K562 (cell line): ENCODE measurements around the gene ABCC1. TPM values are rescaled to one million over a fixed set of nuclear protein-coding genes. Genes with fewer than 3 reads are reported as not detected.

ENCODE experiments used
- ATAC-seq: fragments of 200-7000 bp; cut with Tn5 transposase; 3 replicates; pipeline ENCODE4 v1.9.1; 2020; ENCODE audit warnings: moderate library complexity
- BruUV-seq: library from RNA; stranded (reverse); fragments of 400-500 nt; replicated peaks from 2 replicates; lab custom pipeline; 2021; lab: Mats Ljungman, UMichigan
- CTCF ChIA-PET: fragments of 300-600 bp; formaldehyde crosslinking; extraction: SDS; loops from one replicate; lab custom pipeline; 2021; ENCODE audit warnings: low intra/inter-chr PET ratio; lab: Yijun Ruan, JAX
- POLR2A ChIA-PET: fragments of 300-600, 350-650 bp; sonication (Branson Sonifier 250); formaldehyde crosslinking; extraction: SDS; loops from one replicate; lab custom pipeline; 2021; ENCODE audit warnings: antibody characterized with exemption, inconsistent platforms; lab: Yijun Ruan, JAX
- DNase-seq, 4 experiments: peaks; one replicate each; pipeline versions ENCODE4 v3.0.0 to v3.0.0-alpha.2; 2011 to 2018; ENCODE audit warnings: low spot score in 3 of 4, mixed read lengths in 3 of 4; ENCODE audit errors: extremely low read depth in 1 of 4
- FAIRE-seq: peaks from 2 replicates; lab custom pipeline; 2011; peaks lifted over from hg19 to GRCh38; lab: Jason Lieb, UNC
- H2AFZ ChIP-seq: 2 replicates; pipeline ENCODE4 v1.6.0; 2011; ENCODE audit warnings: low read depth, low read length, control low read depth, inconsistent platforms
- H3K27ac ChIP-seq: fragments of 200-600 bp; 3 replicates; pipeline ENCODE4 v1.8.0; 2011; ENCODE audit warnings: low read depth, mild to moderate bottlenecking, control low read depth, inconsistent platforms, low read length, moderate library complexity, mixed read lengths; ENCODE audit errors: extremely low read depth
- H3K27me3 ChIP-seq, 2 experiments: fragments of 300-600 bp in 1 of 2; 2 replicates in 1 of 2; 3 replicates in 1 of 2; pipeline versions ENCODE4 v1.6.0 to v1.8.0; 2011; ENCODE audit warnings: inconsistent platforms in 2 of 2, low read length in 2 of 2, mild to moderate bottlenecking in 1 of 2, mixed read lengths in 1 of 2, moderate library complexity in 1 of 2; ENCODE audit not compliant: control insufficient read depth in 2 of 2, insufficient read depth in 2 of 2
- H3K36me3 ChIP-seq: fragments of 300-600 bp; 3 replicates; pipeline ENCODE4 v1.8.0; 2011; ENCODE audit warnings: mild to moderate bottlenecking, low read length, inconsistent platforms; ENCODE audit not compliant: control insufficient read depth, insufficient read depth
- H3K4me1 ChIP-seq, 2 experiments: fragments of 200-600 bp in 1 of 2; replicated peaks in 1 of 2; 2 replicates in 1 of 2; 3 replicates in 1 of 2; pipeline versions ENCODE4 v1.5.1 to v1.8.0; 2011; ENCODE audit warnings: inconsistent platforms in 2 of 2, low read length in 2 of 2, mild to moderate bottlenecking in 1 of 2, mixed read lengths in 1 of 2, moderate library complexity in 1 of 2; ENCODE audit not compliant: control insufficient read depth in 2 of 2, insufficient read depth in 2 of 2
- H3K4me2 ChIP-seq: 2 replicates; pipeline ENCODE4 v1.6.1; 2011; ENCODE audit warnings: low read length, control low read depth, inconsistent platforms, mixed read lengths; ENCODE audit not compliant: insufficient read depth
- H3K4me3 ChIP-seq: fragments of 200-600 bp; sonication (generic), shearing (Covaris generic); 2 replicates; pipeline ENCODE4 v1.5.1; 2016; ENCODE audit warnings: control low read depth, inconsistent platforms
- H3K79me2 ChIP-seq: fragments of 200-600 bp; 3 replicates; pipeline ENCODE4 v1.8.0; 2011; ENCODE audit warnings: low read length, inconsistent platforms; ENCODE audit not compliant: control insufficient read depth, insufficient read depth
- H3K9ac ChIP-seq, 2 experiments: 2 replicates each; pipeline versions ENCODE4 v1.6.0 to v1.6.1; 2011; ENCODE audit warnings: low read depth in 2 of 2, low read length in 2 of 2, control low read depth in 1 of 2, inconsistent platforms in 1 of 2, mild to moderate bottlenecking in 1 of 2, mixed read lengths in 1 of 2; ENCODE audit not compliant: insufficient read depth in 1 of 2
- H3K9me1 ChIP-seq: one replicate; pipeline ENCODE4 v1.6.0; 2011; ENCODE audit warnings: inconsistent platforms, mild to moderate bottlenecking, low read length, moderate library complexity; ENCODE audit not compliant: control insufficient read depth, insufficient read depth
- H3K9me3 ChIP-seq: replicated peaks from 2 replicates; pipeline ENCODE4 v1.5.1; 2011; ENCODE audit warnings: low read depth, low read length, inconsistent platforms; ENCODE audit not compliant: control insufficient read depth, insufficient read depth
- H4K20me1 ChIP-seq: replicated peaks from 2 replicates; pipeline ENCODE4 v1.6.1; 2011; ENCODE audit warnings: low read length, inconsistent platforms, mixed read lengths; ENCODE audit not compliant: control insufficient read depth, insufficient read depth
- CCAR2 ChIP-seq: fragments of 200-400 bp; formaldehyde crosslinking; IDR thresholded peaks from 2 replicates; pipeline ENCODE4 v1.6.1; 2017; ENCODE audit warnings: mild to moderate bottlenecking, low read depth, low read length
- GATAD2B ChIP-seq: fragments of 450-650 bp; IDR thresholded peaks from 2 replicates; pipeline ENCODE4 v1.6.1; 2017; ENCODE audit warnings: mild to moderate bottlenecking, borderline replicate concordance
- HNRNPLL ChIP-seq: fragments of 200-400 bp; formaldehyde crosslinking; IDR thresholded peaks from 2 replicates; pipeline ENCODE4 v1.6.1; 2017; ENCODE audit warnings: low read length, low read depth, mild to moderate bottlenecking; ENCODE audit not compliant: poor library complexity, severe bottlenecking
- KDM5B ChIP-seq: fragments of 200-600 bp; sonication (generic); IDR thresholded peaks from 2 replicates; pipeline ENCODE4 v1.6.1; 2012; ENCODE audit warnings: low read depth, mild to moderate bottlenecking, moderate library complexity, low read length, control low read depth, inconsistent platforms; ENCODE audit not compliant: insufficient replicate concordance
- MTA3 ChIP-seq: fragments of 450-650 bp; formaldehyde crosslinking; IDR thresholded peaks from 2 replicates; pipeline ENCODE4 v1.6.1; 2017; ENCODE audit warnings: mild to moderate bottlenecking, borderline replicate concordance
- NCOA2 ChIP-seq, 2 experiments: fragments of 450-650 bp; IDR thresholded peaks; 2 replicates each; pipeline ENCODE4 v1.6.1; 2018; ENCODE audit warnings: mild to moderate bottlenecking in 2 of 2, moderate library complexity in 1 of 2; ENCODE audit not compliant: partially characterized antibody in 2 of 2
- POLR2G ChIP-seq: fragments of 200-400 bp; formaldehyde crosslinking; IDR thresholded peaks from 2 replicates; pipeline ENCODE4 v1.6.1; 2017; ENCODE audit warnings: low read depth, mild to moderate bottlenecking, antibody characterized with exemption, low read length, moderate library complexity
- ZBED1 ChIP-seq: IDR thresholded peaks from 2 replicates; pipeline ENCODE4 v1.6.1; 2014
- ZFP36 ChIP-seq: fragments of 150-350 bp; IDR thresholded peaks from 2 replicates; pipeline ENCODE4 v1.6.1; 2018; ENCODE audit warnings: low read length, low read depth; ENCODE audit not compliant: partially characterized antibody
- ZNF384 ChIP-seq: IDR thresholded peaks from 2 replicates; pipeline ENCODE4 v1.6.1; 2012; ENCODE audit warnings: low read depth, low read length, improper control_type of control experiment
- ZNF444 ChIP-seq: fragments of 250-450 bp; sonication (Bioruptor Pico); IDR thresholded peaks from 2 replicates; pipeline ENCODE4 v1.4.0; 2020; ENCODE audit warnings: mild to moderate bottlenecking, moderate library complexity
- WGBS: fragments of 100-300 bp; shearing (Covaris generic); methylation state at CpG from one replicate; pipeline ENCODE4 v1.1.6; 2016; ENCODE audit warnings: low coverage, mixed read lengths; ENCODE audit not compliant: insufficient coverage; ENCODE audit errors: missing lambda C conversion rate; 5-methylcytosine and 5-hydroxymethylcytosine counted together
- in situ Hi-C: fragments of 300-500 bp; cut with MboI; formaldehyde crosslinking; loops from 4 replicates; pipeline ENCODE4 v1.15.0; 2018; ENCODE audit warnings: inconsistent platforms, mixed read lengths
- intact Hi-C: fragments of 100-400 bp; cut with micrococcal nuclease; formaldehyde crosslinking; loops from 2 replicates; pipeline ENCODE4 v1.14.2; 2022
- polyA plus RNA-seq, 8 experiments: library from polyadenylated mRNA; depleted of rRNA in 4 of 8; stranded (reverse) in 5 of 8; unstranded in 3 of 8; fragments of >200 nt; fragmentation: Nextera tagmentation in 2 of 8; fragmentation: Illumina TruSeq in 1 of 8; extraction: Ambion mirVana in 2 of 8; extraction: Trizol in 1 of 8; gene quantifications; 2 replicates each; pipeline versions ENCODE4 v1.2.1 to v1.2.3, GENCODE V29; 2011 to 2014; ENCODE audit warnings: inconsistent platforms in 1 of 8, missing spikeins in 1 of 8
- total RNA-seq, 7 experiments: library from RNA; depleted of rRNA in 6 of 7; stranded (reverse); fragments of >200 nt in 6 of 7; fragmentation: Illumina TruSeq in 2 of 7; extraction: Trizol in 2 of 7; gene quantifications; 2 replicates each; pipeline versions ENCODE4 v1.2.1 to v1.2.3, GENCODE V29; 2011 to 2021; ENCODE audit warnings: low replicate concordance in 1 of 7
- TF ChIP-seq, protein P1 (sequence below): sonication (generic); formaldehyde crosslinking; IDR thresholded peaks from 2 replicates; pipeline ENCODE4 v1.8.0; 2022; ENCODE audit warnings: missing genetic modification reagents, mild to moderate bottlenecking, moderate library complexity, borderline replicate concordance
- TF ChIP-seq, protein P2 (sequence below): fragments of 450-650 bp; IDR thresholded peaks from 2 replicates; pipeline ENCODE4 v1.6.1; 2016; ENCODE audit warnings: mild to moderate bottlenecking
- TF ChIP-seq, protein P3 (sequence below): fragments of 250-450 bp; sonication (Bioruptor Pico); IDR thresholded peaks from 2 replicates; pipeline ENCODE4 v1.4.0; 2020; ENCODE audit warnings: mild to moderate bottlenecking, moderate library complexity

ABCC1 gene
- total and polyA plus RNA-seq, 9 of the 15 experiments (the other 6 are each of a cell fraction or from before 2014, with no cell fraction given): 3.9 to 41.6 (median 10.0) TPM

GRCh38 chr16:16100631-16101030 lies 151.2 kb downstream of the ABCC1 start:
- H3K4me1 ChIP-seq: no peaks in the 10 kb centered on the region; a peak in 1 of 5 replicates
- no peak overlapping the region for H3K4me3 ChIP-seq
- peaks cover 69% of the 10 kb centered on the region for H3K36me3 ChIP-seq

DNA sequence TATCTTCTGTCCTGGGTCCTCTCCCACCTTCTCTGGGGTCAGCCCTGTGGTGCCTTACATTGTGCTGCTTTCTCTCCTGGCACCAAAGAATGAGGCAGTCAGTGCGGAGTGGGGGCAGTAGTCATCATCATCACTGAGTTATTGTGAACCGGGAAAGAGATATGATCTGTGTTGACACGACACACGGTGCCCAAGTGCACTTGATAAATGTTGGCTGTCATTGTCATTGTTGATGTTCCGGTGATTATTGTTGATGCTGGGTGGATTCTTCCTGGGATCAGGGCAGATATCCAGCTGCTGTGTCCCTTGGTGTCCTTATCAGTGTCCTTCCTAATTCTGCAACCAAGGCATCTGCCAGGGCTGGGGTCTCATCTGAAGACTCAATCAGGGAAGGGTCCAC lies 152.2 kb downstream of the ABCC1 start:
- Histone ChIP-seq H3K9me3 (no peaks in the 10 kb centered on the region), H3K9ac (no peak overlapping the region), H3K79me2 (no peaks in the 10 kb centered on the region), H3K27ac (no peak overlapping the region), H3K4me1 (no peaks in the 10 kb centered on the region; a peak in 1 of 5 replicates), H3K27me3 (no peaks in the 10 kb centered on the region), H3K9me1 (no peaks in the 10 kb centered on the region), H4K20me1 (no peaks in the 10 kb centered on the region), H2AFZ (no peak overlapping the region), H3K4me2 (no peak overlapping the region), H3K4me3 (no peak overlapping the region), H3K36me3 (peaks cover 65% of the 10 kb centered on the region)
- ATAC-seq (no peak), FAIRE-seq (no peak), DNase-seq (no peak)
- ChIA-PET CTCF (no interaction called here), POLR2A (interaction anchor here (0.6 to 1.6 kb wide), 2 partner anchors 30 to 362 kb away, joined by 3 read pairs; no protein-coding TSS in a partner anchor)
- no TSS peak for BruUV-seq
- intact Hi-C loops (no loop called here), in situ Hi-C loops (no loop called here)
- 57% methylated on average over 5 of the region's 5 CpGs for WGBS
- TF ChIP-seq KDM5B (no peak), NCOA2 (IDR thresholded peaks at IDR 0.05; ENCODE audit: partially characterized antibody in 2 of 2) (no peak), ZBED1 (no peak), ZNF384 (no peak), MTA3 (no peak), CCAR2 (no peak)
- TF ChIP-seq, protein P1, sequence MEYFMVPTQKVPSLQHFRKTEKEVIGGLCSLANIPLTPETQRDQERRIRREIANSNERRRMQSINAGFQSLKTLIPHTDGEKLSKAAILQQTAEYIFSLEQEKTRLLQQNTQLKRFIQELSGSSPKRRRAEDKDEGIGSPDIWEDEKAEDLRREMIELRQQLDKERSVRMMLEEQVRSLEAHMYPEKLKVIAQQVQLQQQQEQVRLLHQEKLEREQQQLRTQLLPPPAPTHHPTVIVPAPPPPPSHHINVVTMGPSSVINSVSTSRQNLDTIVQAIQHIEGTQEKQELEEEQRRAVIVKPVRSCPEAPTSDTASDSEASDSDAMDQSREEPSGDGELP (CRISPR knock-in tag): no peak
- TF ChIP-seq, protein P2, sequence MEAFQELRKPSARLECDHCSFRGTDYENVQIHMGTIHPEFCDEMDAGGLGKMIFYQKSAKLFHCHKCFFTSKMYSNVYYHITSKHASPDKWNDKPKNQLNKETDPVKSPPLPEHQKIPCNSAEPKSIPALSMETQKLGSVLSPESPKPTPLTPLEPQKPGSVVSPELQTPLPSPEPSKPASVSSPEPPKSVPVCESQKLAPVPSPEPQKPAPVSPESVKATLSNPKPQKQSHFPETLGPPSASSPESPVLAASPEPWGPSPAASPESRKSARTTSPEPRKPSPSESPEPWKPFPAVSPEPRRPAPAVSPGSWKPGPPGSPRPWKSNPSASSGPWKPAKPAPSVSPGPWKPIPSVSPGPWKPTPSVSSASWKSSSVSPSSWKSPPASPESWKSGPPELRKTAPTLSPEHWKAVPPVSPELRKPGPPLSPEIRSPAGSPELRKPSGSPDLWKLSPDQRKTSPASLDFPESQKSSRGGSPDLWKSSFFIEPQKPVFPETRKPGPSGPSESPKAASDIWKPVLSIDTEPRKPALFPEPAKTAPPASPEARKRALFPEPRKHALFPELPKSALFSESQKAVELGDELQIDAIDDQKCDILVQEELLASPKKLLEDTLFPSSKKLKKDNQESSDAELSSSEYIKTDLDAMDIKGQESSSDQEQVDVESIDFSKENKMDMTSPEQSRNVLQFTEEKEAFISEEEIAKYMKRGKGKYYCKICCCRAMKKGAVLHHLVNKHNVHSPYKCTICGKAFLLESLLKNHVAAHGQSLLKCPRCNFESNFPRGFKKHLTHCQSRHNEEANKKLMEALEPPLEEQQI: no peak

More at GRCh38 chr16:16100631-16101030, 151.2 kb downstream of the ABCC1 start:
- H3K9me3 ChIP-seq: no peaks in the 10 kb centered on the region
- no peak for FAIRE-seq
- WGBS: 91% methylated on average over 8 of the region's 8 CpGs
- H3K9me1 ChIP-seq: no peaks in the 10 kb centered on the region
- H3K4me2 ChIP-seq: no peak overlapping the region
- H2AFZ ChIP-seq: no peak overlapping the region
- ChIA-PET POLR2A (no interaction called here), CTCF (no interaction called here)
- in situ Hi-C loops: no loop called here
- H3K9ac ChIP-seq: no peak overlapping the region
- DNase-seq: no peak
- ATAC-seq: no peak
- H4K20me1 ChIP-seq: no peaks in the 10 kb centered on the region
- intact Hi-C loops: no loop called here
- no peaks in the 10 kb centered on the region for H3K79me2 ChIP-seq
- TF ChIP-seq ZFP36 (no peak), ZNF444 (no peak), POLR2G (no peak), HNRNPLL (no peak), GATAD2B (no peak)
- TF ChIP-seq, protein P3, sequence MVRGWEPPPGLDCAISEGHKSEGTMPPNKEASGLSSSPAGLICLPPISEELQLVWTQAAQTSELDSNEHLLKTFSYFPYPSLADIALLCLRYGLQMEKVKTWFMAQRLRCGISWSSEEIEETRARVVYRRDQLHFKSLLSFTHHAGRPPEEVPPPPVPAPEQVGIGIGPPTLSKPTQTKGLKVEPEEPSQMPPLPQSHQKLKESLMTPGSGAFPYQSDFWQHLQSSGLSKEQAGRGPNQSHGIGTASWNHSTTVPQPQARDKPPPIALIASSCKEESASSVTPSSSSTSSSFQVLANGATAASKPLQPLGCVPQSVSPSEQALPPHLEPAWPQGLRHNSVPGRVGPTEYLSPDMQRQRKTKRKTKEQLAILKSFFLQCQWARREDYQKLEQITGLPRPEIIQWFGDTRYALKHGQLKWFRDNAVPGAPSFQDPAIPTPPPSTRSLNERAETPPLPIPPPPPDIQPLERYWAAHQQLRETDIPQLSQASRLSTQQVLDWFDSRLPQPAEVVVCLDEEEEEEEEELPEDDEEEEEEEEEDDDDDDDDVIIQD (CRISPR knock-in tag): no peak
- no peaks in the 10 kb centered on the region for H3K27me3 ChIP-seq
- no TSS peak for BruUV-seq
- no peak overlapping the region for H3K27ac ChIP-seq
